Loucy (cell line): Measurements from ENCODE around the gene BCAR3.

Experiments used
- CTCF ChIP-seq: fragments of 200-600 bp; sonication (generic); conservative IDR thresholded peaks from 2 replicates; pipeline ENCODE4 v1.5.1; 2014; ENCODE audit warnings: mild to moderate bottlenecking, antibody characterized with exemption, low read length
- EZH2phosphoT487 ChIP-seq: fragments of 200-600 bp; IDR thresholded peaks from 2 replicates; pipeline ENCODE4 v1.6.1; 2018; ENCODE audit warnings: antibody characterized with exemption, mild to moderate bottlenecking, moderate library complexity, borderline replicate concordance

- TF ChIP-seq CTCF, result no peak
- TF ChIP-seq EZH2phosphoT487, result no peak
These were observed 13.2 kb upstream of the BCAR3 start for GRCh38 chr1:93694819-93695218.
